Measurements from ENCODE around the gene SKOR2.
"Not testable (repeated sequence)": the region's sequence is repeated elsewhere in the genome, so short reads cannot be mapped to it uniquely, and the experiment has no call there.

The SKOR2 gene

DNA sequence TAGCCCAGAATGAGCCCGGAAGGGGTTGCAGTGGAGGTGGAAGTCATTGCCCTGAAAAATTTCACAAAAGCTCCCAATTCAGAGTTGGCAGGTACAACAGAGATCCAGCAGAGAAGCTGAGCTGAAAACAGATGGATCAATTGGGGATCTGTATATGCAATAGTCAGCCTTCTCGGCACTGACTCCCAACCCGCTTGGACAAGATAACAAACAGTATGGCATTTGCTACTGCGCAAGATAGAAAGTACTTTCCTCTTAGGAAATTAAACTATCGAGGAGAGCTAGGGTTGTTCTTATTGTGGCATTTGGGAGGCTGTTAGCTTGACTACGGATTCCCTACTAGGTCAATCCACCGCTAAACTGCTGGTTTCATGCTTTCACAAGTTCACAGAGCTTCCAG is 63.7 kb downstream of the SKOR2 start:
- TF ChIP-seq ZFX (IDR thresholded peaks at IDR 0.05; ENCODE audit: borderline replicate concordance): no peak
- no peak for TF ChIP-seq CTCF (IDR thresholded peaks at IDR 0.05)
- no peak overlapping the region for H3K27ac ChIP-seq

DNA sequence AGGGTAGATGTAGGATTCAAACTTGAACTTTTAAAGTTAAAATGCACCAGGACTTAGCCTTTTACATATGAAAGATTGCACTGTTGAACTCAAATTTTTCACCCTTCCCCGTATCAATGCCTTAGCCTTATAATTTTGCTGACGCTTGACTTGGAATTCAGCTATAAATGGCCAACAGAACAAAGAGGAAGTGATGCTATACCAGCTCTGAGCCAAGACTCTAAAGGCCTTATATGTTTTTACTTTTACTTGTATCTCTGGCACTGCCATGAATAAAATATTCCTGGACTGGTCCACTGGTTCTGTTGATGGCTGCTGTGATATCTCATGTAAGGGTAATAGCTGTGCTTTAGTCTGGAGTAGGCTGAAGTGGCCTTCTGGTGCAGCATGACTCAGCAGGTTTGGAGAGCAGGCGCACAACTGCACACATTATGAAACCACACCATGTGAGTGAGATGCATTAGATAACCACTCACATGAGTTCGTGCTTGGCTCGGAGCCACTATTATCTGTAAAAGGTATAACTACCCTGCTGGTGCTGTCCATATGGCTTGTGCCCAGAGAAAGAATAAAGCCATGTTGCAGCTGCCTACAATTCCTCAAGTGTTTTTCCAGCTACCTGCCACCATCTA is 66.9 kb downstream of the SKOR2 start:
- H3K27ac ChIP-seq: no peak overlapping the region
- TF ChIP-seq ZFX (IDR thresholded peaks at IDR 0.05; ENCODE audit: borderline replicate concordance): no peak
- no peak for TF ChIP-seq CTCF (IDR thresholded peaks at IDR 0.05)

GRCh38 chr18:47182156-47182555 is 69.3 kb downstream of the SKOR2 start:
- not testable (repeated sequence) for H3K27ac ChIP-seq

DNA sequence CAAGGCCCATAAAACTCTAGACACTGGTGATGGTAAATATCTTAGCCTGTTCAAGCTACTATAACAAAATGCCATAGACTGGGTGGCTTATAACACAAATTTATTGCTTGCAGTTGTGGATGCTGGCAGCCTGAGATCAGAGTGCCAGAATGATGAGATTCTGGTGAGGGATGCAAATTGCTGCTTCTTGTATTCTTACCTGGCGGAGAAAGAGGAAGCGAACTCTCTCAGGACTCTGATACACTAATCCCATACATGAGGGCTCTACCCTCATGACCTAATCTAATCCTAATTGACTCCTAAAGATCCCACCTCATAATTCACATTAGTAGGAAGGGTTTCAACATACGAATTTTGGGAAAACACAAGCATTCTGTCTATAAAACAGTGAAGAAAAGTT is 70.7 kb downstream of the SKOR2 start:
- no peak overlapping the region for H3K27ac ChIP-seq
- TF ChIP-seq CTCF (IDR thresholded peaks at IDR 0.05): no peak
- TF ChIP-seq ZFX (IDR thresholded peaks at IDR 0.05; ENCODE audit: borderline replicate concordance): no peak

DNA sequence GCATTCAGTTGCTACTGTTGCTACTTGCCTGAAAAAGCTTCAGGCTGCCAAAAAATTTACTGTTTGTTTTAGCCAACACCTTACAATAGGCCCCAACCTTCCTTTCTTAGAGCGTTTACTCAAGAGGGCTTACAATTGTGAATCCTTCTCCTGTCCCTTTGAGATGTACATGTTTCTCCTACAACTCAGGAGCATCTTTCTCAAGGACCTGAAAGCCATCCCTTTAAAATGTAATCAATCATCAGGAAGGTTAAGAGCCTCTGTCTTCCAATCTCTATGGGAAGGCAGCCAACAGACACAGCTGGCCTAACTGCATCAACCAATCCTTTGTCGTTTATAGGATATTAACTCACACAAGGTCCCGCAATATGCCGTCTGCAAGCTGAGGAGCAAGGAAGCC is 71.9 kb downstream of the SKOR2 start:
- TF ChIP-seq ZFX (IDR thresholded peaks at IDR 0.05; ENCODE audit: borderline replicate concordance) (no peak), CTCF (IDR thresholded peaks at IDR 0.05) (no peak)
- no peak overlapping the region for H3K27ac ChIP-seq

- peak; percentile 23 for TF ChIP-seq CTCF (IDR thresholded peaks at IDR 0.05)
- no peak for TF ChIP-seq ZFX (IDR thresholded peaks at IDR 0.05; ENCODE audit: borderline replicate concordance)
- peak within 1 kb of the TSS; percentile 69 for H3K27ac ChIP-seq
Observed at GRCh38 chr18:47175898-47176575, 75.4 kb downstream of the SKOR2 start, which contains the start of gene IER3IP1. TSS of gene IER3IP1 (minus strand) at chr18:47176364. CDS start at chr18:47176277, 87 bp downstream.

DNA sequence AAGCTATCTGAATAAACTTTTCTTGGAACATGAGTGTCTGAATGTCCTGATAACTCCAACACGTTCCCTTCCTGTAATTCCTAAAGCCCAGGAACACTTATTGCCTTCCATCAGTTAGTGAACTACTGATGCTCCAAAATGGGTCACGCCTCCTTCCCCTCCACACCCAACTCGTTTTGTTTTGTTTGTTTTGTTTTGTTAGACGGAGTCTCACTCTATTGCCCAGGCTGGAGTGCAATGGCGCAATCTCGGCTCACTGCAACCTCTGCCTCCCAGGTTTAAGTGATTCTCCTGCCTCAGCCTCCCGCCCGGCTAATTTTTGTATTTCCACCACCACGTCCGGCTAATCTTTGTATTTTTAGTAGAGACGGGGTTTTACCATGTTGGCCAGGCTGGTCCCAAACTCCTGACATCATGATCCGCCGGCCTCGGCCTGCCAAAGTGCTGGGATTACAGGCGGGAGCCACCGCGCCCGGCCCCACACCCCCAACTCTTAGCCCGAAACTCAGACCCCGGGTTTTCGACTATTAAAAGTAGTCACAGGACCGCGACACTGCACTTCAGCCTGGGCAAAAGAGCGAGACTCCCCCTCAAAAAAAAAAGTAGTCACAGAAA is 76.1 kb downstream of the SKOR2 start:
- TF ChIP-seq ZFX (IDR thresholded peaks at IDR 0.05; ENCODE audit: borderline replicate concordance) (no peak), CTCF (IDR thresholded peaks at IDR 0.05) (no peak)
- H3K27ac ChIP-seq: peak overlapping the region; percentile 69
